Activated naive CD4-positive, alpha-beta T cell (primary cell): ENCODE data around the gene ACOXL.
"Not testable (repeated sequence)": the region's sequence is repeated elsewhere in the genome, so short reads cannot be mapped to it uniquely, and the experiment has no call there.

ENCODE experiments used
- DNase-seq, 4 experiments: peaks; one replicate each; lab custom pipeline; 2025; lab: John Stamatoyannopoulos, UW

The ACOXL gene

GRCh38 chr2:111041398-111042202, 309.2 kb downstream of the ACOXL start:
- no peak for DNase-seq

DNA sequence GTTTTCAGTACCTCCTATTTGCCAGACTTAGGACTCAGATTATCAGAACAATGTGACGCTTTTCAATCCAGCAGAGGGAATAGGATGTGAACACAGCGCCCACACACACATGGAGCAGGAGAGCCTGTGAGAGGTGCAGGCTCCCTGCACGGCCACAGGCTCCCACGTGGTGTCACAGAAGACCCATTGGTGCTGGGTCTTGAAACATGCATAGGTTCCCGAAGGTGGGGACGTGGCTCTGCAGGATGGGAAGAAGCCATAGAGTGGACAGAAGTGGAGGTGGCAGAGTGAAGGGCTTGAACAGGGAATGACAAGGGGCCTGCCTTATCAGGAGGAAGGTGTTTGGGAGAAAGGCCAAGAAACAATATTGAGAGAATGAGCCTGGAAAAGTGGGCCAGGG, 309.9 kb downstream of the ACOXL start:
- no peak for DNase-seq

GRCh38 chr2:111042772-111043771, 310.7 kb downstream of the ACOXL start:
- no peak for DNase-seq

DNA sequence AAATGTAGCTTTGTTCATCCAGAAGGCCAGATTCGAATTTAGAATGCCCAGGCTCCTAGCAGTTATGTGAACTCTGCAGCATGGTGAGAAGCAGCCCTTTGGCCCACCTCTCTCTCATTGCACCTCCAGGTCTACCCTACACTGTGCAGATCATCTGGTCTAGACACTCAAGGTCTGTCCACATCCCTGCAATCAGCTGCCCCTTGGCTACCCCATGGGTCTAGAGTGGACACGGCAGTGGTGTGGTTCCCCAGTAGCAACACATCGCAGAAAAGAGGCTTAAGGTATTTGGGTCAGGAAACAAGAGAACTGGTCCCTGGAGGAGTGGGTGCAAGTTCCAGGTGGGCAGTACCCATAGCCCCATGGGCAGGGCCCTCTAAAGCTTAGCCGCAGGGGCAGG, 311.7 kb downstream of the ACOXL start:
- no peak for DNase-seq

GRCh38 chr2:111045236-111045635, 312.9 kb downstream of the ACOXL start:
- not testable (repeated sequence) for DNase-seq

GRCh38 chr2:111045771-111046444, 313.5 kb downstream of the ACOXL start:
- DNase-seq = no peak

GRCh38 chr2:111046670-111047069, 314.3 kb downstream of the ACOXL start:
- no peak for DNase-seq

DNA sequence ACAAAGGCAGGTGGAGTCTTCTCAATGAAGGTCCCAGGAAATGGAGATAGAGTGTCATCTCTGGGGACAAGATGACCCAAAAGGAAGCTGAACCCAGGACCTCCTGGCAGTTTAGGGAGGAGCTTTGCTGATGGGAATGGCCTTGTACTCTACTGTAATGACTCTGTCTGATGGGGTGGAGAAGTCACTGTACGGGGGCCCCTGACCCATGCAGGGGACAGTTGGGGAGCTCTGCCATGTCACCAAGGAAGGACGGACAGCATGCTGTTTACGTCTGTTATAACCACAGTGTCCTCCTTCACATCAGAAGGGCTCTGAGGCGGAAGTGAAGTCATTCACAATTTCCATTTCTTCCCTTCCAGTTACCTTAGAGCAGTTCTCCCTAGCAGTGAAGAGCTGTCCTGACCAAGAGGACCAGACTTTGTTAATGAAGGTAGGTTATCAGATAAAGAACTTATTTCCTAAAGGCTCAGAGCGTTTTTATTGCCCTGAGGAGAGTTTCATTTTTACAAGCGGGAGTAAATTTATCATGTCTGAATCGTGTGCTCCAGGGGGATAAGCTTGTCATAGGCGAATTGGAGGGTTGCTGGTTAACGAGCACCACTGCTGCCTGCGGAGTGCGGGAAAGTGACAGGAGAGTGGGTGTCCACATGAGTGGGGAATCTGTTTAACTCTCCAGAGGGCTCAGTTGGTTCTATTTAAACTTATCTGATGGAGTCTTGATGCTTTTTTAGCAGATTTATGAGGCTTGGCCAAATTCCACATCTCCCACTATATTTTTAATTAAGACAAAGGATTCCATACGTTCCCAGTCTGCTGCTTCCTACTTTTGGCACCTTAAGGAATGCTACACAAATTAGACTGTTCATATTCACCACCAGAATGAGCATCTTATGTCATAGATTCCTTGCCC, 316.7 kb downstream of the ACOXL start:
- DNase-seq = no peak

DNA sequence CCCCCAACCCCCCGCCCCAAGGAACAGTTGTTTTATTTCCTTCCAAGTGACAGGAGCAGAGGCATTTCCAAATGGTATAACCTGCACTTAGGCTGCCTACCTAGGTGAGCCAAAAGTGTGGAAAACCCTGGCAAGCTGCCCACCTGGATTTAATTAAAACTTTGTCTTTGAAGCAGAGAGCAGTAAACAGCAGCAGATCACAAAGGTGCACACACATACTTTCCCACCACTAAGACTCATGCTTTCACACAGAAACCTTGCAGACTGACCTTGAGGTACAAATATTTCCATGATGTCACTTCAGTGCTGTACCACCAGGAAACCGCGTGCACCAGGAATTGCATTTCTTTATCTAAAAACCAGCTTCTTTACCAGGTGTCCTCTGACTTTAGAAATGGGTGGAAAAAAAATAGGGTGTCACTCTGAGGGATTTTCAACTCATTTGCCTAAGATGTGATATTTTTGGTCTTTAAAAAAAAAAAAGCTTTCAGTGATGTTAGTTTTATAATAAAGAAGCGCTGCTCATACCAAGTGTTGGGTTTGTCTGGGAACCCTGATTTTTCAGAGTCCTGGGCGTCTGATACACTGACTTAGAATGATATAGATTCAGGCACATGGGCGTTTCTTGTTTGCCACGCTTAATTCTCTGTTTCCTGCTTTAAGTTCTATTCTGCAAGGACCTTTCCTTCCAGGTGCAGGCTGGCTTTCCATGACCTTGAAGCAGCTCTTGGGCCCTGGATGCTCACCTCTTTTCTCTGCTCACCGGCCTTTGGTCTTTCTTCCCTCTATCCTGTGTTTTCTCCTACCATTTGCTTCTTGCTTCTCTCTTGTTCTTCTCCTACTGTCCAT, 317.6 kb downstream of the ACOXL start:
- DNase-seq = no peak

GRCh38 chr2:111050701-111051376, 318.5 kb downstream of the ACOXL start:
- no peak for DNase-seq

DNA sequence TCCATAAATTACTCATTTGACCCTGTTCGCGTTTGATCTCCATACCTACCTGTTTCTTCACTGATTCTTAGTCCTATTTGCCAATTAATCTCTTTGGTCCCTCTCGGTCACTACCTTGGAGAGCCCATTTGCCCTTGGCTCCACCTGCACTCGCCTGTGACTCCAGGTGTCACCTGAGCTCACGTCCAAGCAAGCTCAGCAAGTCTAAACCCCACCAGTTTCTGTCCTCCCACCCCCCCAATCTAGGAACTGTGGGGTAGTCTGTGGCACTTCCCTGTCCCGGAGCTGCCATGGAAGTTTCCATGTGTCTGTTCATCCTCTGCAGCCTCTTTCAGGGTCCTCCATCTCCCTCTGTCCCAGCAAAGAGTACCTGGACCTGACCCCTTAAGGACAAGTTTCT, 320.2 kb downstream of the ACOXL start:
- DNase-seq = no peak

- no peak for DNase-seq
Observed at GRCh38 chr2:111053266-111053665, 320.9 kb downstream of the ACOXL start.

- no peak for DNase-seq
Observed at GRCh38 chr2:111053825-111054515, 321.6 kb downstream of the ACOXL start.

DNA sequence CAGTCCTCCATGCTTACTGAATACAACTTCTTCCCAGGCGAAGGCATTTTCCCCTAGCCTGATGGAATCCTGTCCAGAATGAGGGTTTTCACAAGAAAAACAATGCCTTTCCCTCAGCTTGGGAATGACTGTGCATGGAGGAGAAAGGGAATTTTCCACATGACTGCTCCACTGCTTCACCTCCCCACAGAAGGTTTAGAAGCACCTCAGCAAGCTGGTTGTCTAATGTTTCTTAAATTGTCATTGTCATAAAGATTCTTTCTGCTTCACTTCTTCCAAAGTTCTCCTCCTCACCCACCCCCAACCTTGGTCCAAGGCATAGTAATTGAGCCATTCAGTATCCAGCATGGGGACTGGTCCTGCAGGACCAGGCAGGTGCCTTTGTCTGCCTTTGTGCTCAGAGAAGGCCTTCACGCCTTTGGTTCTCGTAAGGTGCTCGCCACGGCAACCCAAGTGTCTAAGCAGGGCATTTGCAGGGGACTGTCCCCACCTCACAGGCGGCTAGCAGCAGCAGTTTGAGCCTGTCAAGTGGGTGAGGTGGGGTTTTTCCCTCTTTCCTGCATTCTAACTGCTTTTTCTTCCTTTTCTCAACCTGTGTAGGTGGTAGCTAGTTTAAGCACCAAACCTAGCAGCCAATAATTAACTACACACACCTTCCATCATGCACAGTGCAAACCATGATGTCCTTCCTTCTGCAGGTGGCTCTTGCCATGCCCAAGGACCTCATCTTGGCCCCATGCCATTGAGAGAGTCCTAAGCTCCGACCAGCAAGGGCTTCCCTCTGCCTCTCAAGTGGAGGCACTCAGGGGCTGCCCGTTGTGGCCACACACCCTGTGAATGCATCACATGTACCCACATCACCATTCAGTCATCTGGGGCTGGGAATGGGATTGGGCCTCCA, 322.7 kb downstream of the ACOXL start:
- DNase-seq = no peak

DNA sequence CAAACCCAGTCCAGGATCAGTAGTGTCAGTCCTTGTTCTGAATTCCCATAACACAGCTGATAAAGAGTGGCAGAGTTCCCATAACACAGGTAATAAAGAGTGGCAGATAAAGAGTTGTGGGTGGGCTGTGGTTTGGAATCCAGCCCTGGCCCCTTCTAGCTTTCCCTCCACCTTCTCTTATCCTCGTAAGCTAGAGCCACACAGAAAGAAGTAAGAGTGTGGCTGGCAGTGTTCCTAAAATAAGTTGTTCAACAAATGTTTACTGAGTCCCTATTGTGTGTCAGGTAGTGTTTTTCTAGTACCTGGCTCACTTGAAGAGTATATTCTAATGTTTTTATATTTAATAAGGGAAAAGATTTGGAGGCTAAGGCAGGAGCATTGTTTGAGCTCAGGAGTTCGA, 323.4 kb downstream of the ACOXL start:
- no peak for DNase-seq

DNA sequence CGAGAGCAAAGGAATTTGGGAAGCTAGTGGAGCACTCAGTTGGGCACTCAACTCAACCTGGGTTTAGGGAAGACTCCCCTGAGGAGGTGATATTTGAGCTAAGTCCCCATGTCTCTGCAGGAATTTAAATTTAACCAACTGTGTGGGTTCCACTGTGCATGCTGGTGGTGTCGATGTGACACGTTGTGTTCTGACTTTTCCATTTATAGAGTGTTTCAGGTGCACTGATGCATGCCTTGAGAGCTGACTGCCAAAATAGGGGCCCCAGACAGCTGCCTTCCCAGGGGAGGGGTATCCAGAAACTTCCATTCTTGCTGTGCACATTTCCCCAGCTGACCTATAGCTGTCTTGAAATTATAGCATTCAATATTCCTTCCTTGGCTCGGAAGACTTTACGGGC, 324.7 kb downstream of the ACOXL start:
- DNase-seq = no peak

GRCh38 chr2:111057721-111058120, 325.3 kb downstream of the ACOXL start:
- DNase-seq = no peak

DNA sequence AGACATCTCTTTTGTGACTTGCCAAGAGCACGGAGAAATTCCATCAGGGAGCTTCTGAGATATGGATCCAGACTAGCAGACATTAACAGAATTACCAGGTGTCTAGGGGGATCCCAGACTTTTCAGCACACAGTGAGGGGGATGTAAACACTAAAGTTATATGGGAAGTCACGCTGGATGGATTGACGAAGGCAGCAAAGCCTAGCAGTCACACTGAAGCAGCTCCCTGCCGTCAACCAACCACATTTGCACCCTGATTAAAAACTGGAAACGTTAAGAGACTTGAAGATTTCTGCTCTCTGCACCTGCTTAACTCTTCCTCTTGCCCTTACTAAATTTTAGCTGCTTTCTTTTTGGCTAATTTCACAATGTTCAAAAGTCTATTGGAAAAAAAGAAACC, 325.9 kb downstream of the ACOXL start:
- DNase-seq = no peak
